Measurements from ENCODE around the gene GRPEL2. TPM values are rescaled to one million over a fixed set of nuclear protein-coding genes. Genes with fewer than 3 reads are reported as not detected.

Gene GRPEL2
- total and polyA plus RNA-seq, 4 donors = 14.6 to 33.4 (median 18.8) TPM

DNA sequence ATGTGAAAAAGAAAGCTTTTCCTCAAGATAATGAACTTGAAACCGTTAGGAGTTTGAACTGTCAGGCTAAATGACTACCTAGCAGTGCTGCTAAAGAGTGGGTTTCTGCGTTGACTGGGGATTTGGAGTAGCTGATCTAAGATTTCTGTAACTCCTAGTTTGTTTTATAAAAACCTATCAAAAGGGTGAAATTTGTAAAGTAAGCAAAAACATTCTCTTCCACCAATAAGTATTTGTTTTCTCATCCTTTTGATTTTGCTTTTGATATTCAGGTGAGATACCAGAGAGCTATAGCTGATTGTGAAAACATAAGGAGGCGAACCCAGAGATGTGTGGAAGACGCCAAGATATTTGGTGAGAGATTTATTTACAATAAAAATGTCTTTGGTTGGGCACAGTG lies 4.1 kb downstream of the GRPEL2 start:
- WGBS (ENCODE audit: insufficient coverage) = 100% methylated on average over 3 of the region's 4 CpGs
- Histone ChIP-seq H3K4me3 (ENCODE audit: low read depth, low read length) (no peak overlapping the region), H3K4me1 (ENCODE audit: control insufficient read depth, insufficient read depth, low read length) (peaks cover 10% of the 10 kb centered on the region), H3K27ac (ENCODE audit: low read depth, low read length) (no peak overlapping the region), H3K36me3 (ENCODE audit: control insufficient read depth, insufficient read depth, low read length) (peaks cover 14% of the 10 kb centered on the region), H3K9me3 (ENCODE audit: control insufficient read depth, insufficient read depth, low read length) (no peaks in the 10 kb centered on the region), H3K27me3 (ENCODE audit: control insufficient read depth, insufficient read depth, low read length) (no peaks in the 10 kb centered on the region)
- DNase-seq (ENCODE audit: low read depth in 4 of 6, low spot score in 6 of 6) = no peak

DNA sequence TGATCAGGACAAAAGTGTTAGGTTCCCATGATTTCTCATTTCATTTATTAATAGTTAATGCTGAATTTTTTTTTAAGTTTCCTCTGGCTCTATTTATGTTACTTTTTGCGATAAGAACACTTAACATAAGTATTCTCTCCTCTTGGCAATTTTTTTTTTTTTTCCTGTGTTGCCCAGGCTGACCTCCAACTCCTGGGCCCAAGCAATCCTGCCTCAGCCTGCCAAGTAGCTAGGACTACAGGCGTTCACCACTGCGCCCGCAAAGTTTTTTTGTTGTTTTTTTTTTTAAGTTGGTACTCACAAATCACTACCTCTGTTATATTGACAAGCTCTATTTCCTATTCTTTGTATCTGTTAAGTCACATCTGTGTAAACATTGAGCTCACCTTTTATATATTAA lies 6.9 kb downstream of the GRPEL2 start:
- Histone ChIP-seq H3K4me3 (ENCODE audit: low read depth, low read length) (no peak overlapping the region), H3K4me1 (ENCODE audit: control insufficient read depth, insufficient read depth, low read length) (no peaks in the 10 kb centered on the region), H3K36me3 (ENCODE audit: control insufficient read depth, insufficient read depth, low read length) (peaks cover 24% of the 10 kb centered on the region), H3K27ac (ENCODE audit: low read depth, low read length) (no peak overlapping the region), H3K9me3 (ENCODE audit: control insufficient read depth, insufficient read depth, low read length) (no peaks in the 10 kb centered on the region), H3K27me3 (ENCODE audit: control insufficient read depth, insufficient read depth, low read length) (no peaks in the 10 kb centered on the region)
- WGBS (ENCODE audit: insufficient coverage) = no CpG with 5 or more reads among the region's 4 CpGs
- DNase-seq (ENCODE audit: low read depth in 4 of 6, low spot score in 6 of 6) = no peak

DNA sequence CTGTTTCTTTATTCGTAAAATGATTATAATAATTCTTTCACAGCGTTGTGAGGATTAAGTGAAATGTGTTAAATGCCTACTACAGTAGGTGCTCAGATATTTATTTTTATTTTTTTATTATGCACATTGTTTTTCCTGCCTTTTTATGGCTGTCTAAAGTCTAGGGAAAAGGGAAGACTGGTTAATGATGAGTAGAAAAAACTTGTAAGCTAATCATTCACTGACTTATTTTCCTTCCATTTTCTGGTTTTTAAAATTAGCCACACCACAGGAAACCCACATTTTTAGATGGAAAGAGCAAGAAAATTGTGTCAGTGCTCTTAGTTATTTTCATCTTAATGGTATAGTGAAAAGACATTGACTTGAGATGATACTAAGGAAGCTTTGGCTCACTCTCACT lies 8.6 kb downstream of the GRPEL2 start:
- DNase-seq (ENCODE audit: low read depth in 4 of 6, low spot score in 6 of 6) = no peak
- Histone ChIP-seq H3K4me1 (ENCODE audit: control insufficient read depth, insufficient read depth, low read length) (peaks cover 10% of the 10 kb centered on the region), H3K36me3 (ENCODE audit: control insufficient read depth, insufficient read depth, low read length) (peaks cover 23% of the 10 kb centered on the region), H3K27me3 (ENCODE audit: control insufficient read depth, insufficient read depth, low read length) (no peaks in the 10 kb centered on the region), H3K9me3 (ENCODE audit: control insufficient read depth, insufficient read depth, low read length) (no peaks in the 10 kb centered on the region), H3K4me3 (ENCODE audit: low read depth, low read length) (no peak overlapping the region), H3K27ac (ENCODE audit: low read depth, low read length) (no peak overlapping the region)
- no CpG with 5 or more reads among the region's 2 CpGs for WGBS (ENCODE audit: insufficient coverage)

DNA sequence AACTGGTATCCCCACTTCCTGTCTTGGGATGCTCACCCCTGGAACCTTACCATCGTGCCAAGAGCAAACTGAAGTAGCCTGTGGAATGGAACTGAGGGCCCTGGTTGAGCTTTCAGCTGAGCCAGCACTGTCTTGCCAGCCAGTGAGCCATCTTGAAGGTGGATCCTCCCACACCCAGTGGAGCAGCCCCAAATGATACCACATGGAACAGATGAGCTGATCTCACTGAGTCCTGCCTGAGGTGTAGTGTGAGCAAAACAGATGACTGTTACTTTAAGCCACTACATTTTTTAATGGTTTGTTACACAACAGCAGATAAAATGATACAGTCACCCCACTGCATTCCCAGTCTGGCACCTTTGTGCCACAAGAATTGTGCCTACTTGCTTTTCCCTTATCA lies 10.4 kb downstream of the GRPEL2 start:
- Histone ChIP-seq H3K9me3 (ENCODE audit: control insufficient read depth, insufficient read depth, low read length) (no peaks in the 10 kb centered on the region), H3K4me3 (ENCODE audit: low read depth, low read length) (no peak overlapping the region), H3K4me1 (ENCODE audit: control insufficient read depth, insufficient read depth, low read length) (peaks cover 18% of the 10 kb centered on the region), H3K27ac (ENCODE audit: low read depth, low read length) (no peak overlapping the region), H3K36me3 (ENCODE audit: control insufficient read depth, insufficient read depth, low read length) (peaks cover 14% of the 10 kb centered on the region), H3K27me3 (ENCODE audit: control insufficient read depth, insufficient read depth, low read length) (no peaks in the 10 kb centered on the region)
- 100% methylated on average over 1 of the region's 1 CpG for WGBS (ENCODE audit: insufficient coverage)
- DNase-seq (ENCODE audit: low read depth in 4 of 6, low spot score in 6 of 6) = no peak

DNA sequence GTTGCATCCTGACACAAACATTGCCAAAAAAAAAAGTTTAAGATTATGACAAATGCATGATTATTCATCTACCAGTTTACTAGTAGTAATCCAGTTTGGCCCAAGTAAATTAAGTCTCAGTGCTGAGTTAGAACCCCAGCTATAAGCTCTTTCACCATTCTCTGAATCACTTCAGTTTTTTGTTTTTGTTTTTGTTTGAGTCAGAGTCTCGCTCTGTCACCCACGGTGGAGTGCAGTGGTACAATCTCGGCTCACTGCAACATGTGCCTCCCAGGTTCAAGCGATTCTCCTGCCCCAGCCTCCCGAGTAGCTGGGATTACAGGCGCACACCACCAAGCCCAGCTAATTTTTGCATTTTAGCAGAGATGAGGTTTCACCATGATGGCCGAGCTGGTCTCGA lies 11.1 kb downstream of the GRPEL2 start:
- DNase-seq (ENCODE audit: low read depth in 4 of 6, low spot score in 6 of 6) = no peak
- no peak overlapping the region for H3K4me3 ChIP-seq (ENCODE audit: low read depth, low read length)
- WGBS (ENCODE audit: insufficient coverage) = 90% methylated on average over 8 of the region's 8 CpGs

DNA sequence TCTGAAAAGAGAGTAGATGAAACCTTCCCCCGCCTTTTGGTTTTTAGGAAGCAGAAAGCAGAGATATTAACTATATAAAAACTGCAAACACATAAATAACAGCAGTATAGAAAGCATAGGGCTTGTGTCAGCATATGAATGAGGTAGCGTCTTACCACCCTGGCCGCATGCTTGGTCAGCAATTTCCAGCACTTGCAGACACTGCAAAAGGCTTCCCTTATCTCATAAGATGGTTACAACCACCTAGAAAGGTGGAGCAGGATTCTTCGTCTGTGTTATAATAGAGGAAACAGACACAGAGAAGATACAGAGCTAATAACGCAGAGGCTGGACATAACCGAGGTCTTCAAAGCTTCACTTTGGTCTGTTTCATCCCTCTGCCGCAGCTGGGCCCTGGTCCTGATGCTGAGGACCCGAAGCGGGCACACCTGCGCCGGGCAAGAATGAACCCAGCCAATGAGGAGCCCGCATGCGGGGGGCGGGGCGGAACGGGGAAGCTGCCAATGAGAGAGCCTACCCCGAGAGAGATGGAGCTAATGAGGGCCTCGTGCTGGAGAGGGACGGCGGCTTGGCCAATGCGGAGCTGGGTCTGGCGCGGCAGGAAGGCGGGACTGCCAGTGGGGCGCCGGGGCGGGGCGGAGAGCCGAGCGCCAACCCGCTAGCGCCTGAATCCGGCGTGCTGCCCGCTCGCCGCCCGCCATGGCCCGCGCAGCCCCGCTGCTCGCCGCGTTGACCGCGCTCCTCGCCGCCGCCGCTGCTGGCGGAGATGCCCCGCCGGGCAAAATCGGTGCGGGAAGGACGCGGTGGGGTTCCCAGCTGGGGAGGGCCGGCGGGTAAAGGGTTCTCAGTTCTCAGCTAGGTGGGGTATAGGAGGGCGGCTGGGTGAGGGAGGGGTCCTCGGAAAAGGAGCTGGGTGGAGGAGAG lies 12.3 kb downstream of the GRPEL2 start, which contains the start of gene PCYOX1L:
PCYOX1L (plus strand) TSS at position 677 of the 924 bp plus-strand sequence; CDS start at position 700, 23 bp downstream.
- Histone ChIP-seq H3K27me3 (ENCODE audit: control insufficient read depth, insufficient read depth, low read length) (no peaks in the 10 kb centered on the region), H3K36me3 (ENCODE audit: control insufficient read depth, insufficient read depth, low read length) (peaks cover 12% of the 10 kb centered on the region), H3K4me3 (ENCODE audit: low read depth, low read length) (peak within 1 kb of the TSS; percentile 75), H3K27ac (ENCODE audit: low read depth, low read length) (peak within 1 kb of the TSS; percentile 59), H3K9me3 (ENCODE audit: control insufficient read depth, insufficient read depth, low read length) (no peaks in the 10 kb centered on the region), H3K4me1 (ENCODE audit: control insufficient read depth, insufficient read depth, low read length) (peaks cover 18% of the 10 kb centered on the region)
- DNase-seq (ENCODE audit: low read depth in 4 of 6, low spot score in 6 of 6) = peak; percentile 86 to 99 (median 92)
- WGBS (ENCODE audit: insufficient coverage) = under 1% methylated on average over 58 of the region's 61 CpGs

More for the DNA sequence above, 11.1 kb downstream of the GRPEL2 start:
- Histone ChIP-seq H3K9me3 (ENCODE audit: control insufficient read depth, insufficient read depth, low read length) (no peaks in the 10 kb centered on the region), H3K27ac (ENCODE audit: low read depth, low read length) (no peak overlapping the region), H3K4me1 (ENCODE audit: control insufficient read depth, insufficient read depth, low read length) (peaks cover 18% of the 10 kb centered on the region), H3K27me3 (ENCODE audit: control insufficient read depth, insufficient read depth, low read length) (no peaks in the 10 kb centered on the region), H3K36me3 (ENCODE audit: control insufficient read depth, insufficient read depth, low read length) (peaks cover 10% of the 10 kb centered on the region)

DNA sequence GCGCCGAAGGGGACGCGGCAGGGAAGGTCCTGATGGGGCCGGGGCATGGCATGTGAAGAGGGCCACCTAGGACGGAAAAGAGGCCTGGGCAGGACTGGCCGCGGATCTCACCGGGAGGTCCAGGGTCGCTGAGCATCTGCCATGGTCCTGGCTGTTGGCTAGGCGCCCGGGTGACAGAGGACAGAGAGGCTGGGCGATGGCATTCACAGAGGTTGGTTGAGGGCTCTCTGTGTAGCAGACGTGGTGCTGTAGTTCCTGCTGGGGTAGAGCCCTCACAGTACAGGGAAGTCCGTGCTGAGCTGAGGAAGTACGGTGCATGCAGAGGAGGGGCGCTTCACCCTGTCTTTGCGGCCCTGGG lies 13.0 kb downstream of the GRPEL2 start:
- Histone ChIP-seq H3K4me3 (ENCODE audit: low read depth, low read length) (peak overlapping the region; percentile 75), H3K36me3 (ENCODE audit: control insufficient read depth, insufficient read depth, low read length) (peaks cover 15% of the 10 kb centered on the region), H3K4me1 (ENCODE audit: control insufficient read depth, insufficient read depth, low read length) (peaks cover 18% of the 10 kb centered on the region), H3K27me3 (ENCODE audit: control insufficient read depth, insufficient read depth, low read length) (no peaks in the 10 kb centered on the region), H3K9me3 (ENCODE audit: control insufficient read depth, insufficient read depth, low read length) (no peaks in the 10 kb centered on the region), H3K27ac (ENCODE audit: low read depth, low read length) (peak overlapping the region; percentile 59)
- peak in 4 of 6 donors; percentile 15 to 75 (median 54) for DNase-seq (ENCODE audit: low read depth in 4 of 6, low spot score in 6 of 6)
- 1% methylated on average over 15 of the region's 18 CpGs for WGBS (ENCODE audit: insufficient coverage)

DNA sequence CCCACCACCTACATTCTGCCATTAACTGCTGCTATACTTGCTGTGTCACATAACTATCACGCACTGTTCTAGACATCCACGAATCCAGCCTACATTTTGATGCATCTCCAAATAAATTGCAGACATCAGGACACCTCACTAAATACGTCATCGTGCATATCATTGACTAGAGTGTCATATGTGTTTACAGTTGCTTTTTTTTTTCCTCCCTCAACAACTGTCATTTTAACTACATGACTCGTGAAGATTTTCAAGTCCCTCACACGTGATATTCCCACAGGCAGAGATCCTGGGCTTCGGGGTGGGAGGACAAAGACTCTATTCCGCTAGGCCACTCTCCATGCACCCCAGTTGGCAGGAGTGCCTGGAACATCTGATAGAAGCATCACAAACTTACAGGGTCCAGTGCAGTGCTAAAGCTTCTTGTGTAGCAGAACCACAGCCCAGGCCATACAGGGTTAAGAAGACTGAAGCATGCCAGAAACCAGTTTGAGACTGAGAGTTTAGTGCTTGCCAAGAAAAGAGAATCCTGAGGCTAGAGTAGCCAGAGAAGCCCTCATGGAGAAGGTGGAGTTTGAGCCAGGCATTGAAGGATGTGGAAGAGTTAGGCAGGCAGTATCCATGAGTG lies 13.7 kb downstream of the GRPEL2 start:
- 79% methylated on average over 3 of the region's 8 CpGs for WGBS (ENCODE audit: insufficient coverage)
- Histone ChIP-seq H3K27ac (ENCODE audit: low read depth, low read length) (no peak overlapping the region), H3K27me3 (ENCODE audit: control insufficient read depth, insufficient read depth, low read length) (no peaks in the 10 kb centered on the region), H3K9me3 (ENCODE audit: control insufficient read depth, insufficient read depth, low read length) (no peaks in the 10 kb centered on the region), H3K36me3 (ENCODE audit: control insufficient read depth, insufficient read depth, low read length) (peaks cover 18% of the 10 kb centered on the region), H3K4me1 (ENCODE audit: control insufficient read depth, insufficient read depth, low read length) (peaks cover 21% of the 10 kb centered on the region), H3K4me3 (ENCODE audit: low read depth, low read length) (peak overlapping the region; percentile 75)
- peak in 2 of 6 donors; percentile 7 to 56 for DNase-seq (ENCODE audit: low read depth in 4 of 6, low spot score in 6 of 6)

DNA sequence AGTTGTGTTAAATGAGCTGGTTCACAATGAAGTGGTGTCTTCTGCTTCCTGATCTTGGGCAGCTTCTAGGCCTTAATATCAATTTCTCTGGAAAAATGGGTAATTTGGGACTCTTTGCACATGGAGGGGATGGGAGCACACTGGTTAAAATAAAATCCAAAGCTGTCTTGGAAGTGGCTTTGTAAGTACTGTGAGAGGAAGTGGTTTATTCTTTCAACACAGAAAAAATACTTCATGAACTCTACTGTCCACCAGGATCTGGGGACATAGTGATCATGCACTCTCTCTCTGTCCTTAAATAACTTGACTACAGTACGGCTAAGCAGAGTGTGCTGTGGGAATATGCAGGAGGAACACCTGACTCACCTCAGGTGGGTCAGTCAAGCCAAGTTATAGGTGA lies 15.0 kb downstream of the GRPEL2 start:
- no peak for DNase-seq (ENCODE audit: low read depth in 4 of 6, low spot score in 6 of 6)
- no peaks in the 10 kb centered on the region for H3K27me3 ChIP-seq (ENCODE audit: control insufficient read depth, insufficient read depth, low read length)

More for the DNA sequence above, 15.0 kb downstream of the GRPEL2 start:
- H3K36me3 ChIP-seq (ENCODE audit: control insufficient read depth, insufficient read depth, low read length) = peaks cover 16% of the 10 kb centered on the region
- H3K9me3 ChIP-seq (ENCODE audit: control insufficient read depth, insufficient read depth, low read length) = no peaks in the 10 kb centered on the region
- peaks cover 29% of the 10 kb centered on the region for H3K4me1 ChIP-seq (ENCODE audit: control insufficient read depth, insufficient read depth, low read length)
- H3K27ac ChIP-seq (ENCODE audit: low read depth, low read length) = no peak overlapping the region
- WGBS (ENCODE audit: insufficient coverage) = 83% methylated on average over 1 of the region's 1 CpG
- H3K4me3 ChIP-seq (ENCODE audit: low read depth, low read length) = no peak overlapping the region

All from spinal cord (tissue), 10 donors.